ENCODE data around the gene CCL2.
A peak's percentile ranks its signal among the peaks of the same experiment; 100 is the strongest.
"Not testable (repeated sequence)": the region's sequence is repeated elsewhere in the genome, so short reads cannot be mapped to it uniquely, and the experiment has no call there.

CCL2 gene

DNA sequence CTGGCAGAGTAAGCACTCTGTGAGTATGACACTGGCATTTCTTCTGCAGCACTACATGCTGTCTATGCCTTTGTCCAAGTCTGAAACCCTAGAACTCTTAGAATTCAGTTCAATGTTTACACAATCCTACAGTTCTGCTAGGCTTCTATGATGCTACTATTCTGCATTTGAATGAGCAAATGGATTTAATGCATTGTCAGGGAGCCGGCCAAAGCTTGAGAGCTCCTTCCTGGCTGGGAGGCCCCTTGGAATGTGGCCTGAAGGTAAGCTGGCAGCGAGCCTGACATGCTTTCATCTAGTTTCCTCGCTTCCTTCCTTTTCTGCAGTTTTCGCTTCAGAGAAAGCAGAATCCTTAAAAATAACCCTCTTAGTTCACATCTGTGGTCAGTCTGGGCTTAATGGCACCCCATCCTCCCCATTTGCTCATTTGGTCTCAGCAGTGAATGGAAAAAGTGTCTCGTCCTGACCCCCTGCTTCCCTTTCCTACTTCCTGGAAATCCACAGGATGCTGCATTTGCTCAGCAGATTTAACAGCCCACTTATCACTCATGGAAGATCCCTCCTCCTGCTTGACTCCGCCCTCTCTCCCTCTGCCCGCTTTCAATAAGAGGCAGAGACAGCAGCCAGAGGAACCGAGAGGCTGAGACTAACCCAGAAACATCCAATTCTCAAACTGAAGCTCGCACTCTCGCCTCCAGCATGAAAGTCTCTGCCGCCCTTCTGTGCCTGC is at the start of gene CCL2:
CCL2 (plus strand) TSS at position 635 of the 730 bp plus-strand sequence; CDS start at position 700, 65 bp downstream.
- peak; percentile 54 for DNase-seq

DNA sequence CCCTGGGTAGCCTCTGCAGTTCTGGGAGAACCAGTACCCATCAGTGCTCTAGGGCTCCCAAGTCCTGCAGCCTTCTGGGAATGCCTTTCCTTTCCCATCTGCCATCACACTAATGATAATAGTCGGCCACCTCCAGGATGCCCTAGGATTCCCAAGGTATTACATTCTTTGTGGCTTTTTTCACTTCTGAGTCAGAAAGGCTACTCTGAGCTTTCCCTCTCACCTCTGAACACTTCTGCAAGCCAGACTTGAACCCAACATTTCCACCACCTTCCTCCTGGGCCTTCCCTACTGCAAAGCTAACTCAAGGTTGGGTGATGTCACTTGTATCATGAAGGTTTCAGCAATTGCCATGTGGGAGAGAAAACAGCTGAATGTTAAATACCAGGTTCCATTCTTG is 49.7 kb upstream of the CCL2 start:
- no peak for DNase-seq

DNA sequence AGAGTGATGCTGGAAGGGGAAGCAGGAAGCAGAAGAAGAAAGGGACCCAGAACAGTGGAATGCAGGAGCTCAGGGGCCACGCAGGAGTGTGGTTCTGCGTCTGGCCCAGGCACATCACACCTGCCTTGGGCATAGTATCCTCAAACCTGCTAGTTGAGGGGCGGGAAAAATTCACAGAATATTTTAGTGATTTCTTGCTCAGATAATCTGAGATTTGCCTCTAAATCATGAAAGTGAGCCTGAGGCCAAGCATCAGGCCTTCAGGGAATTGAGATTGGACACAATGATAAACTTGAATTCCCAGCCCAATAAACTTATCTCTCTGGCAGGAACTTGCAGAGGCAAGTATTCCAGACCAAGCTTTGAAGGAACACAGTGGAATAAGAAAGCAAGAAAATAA is 48.5 kb upstream of the CCL2 start:
- no peak for DNase-seq

DNA sequence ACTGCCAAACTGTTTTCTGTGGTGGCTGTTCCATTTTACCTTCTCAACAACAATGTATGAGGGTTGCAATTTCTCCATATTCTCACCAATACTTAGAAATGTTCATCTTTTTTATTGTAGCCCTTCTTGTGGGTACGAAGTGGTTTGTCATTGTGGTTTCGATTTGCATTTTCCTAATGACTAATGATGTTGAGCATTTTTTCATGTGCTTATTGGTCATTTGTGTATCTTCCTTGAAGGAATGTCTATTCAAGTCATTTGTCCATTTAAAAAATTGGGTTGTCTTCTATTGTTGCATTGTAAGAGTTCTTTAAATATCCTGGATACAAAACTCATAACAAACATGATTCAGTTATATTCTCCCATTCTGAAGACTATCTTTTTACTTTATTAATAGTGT is 47.5 kb upstream of the CCL2 start:
- DNase-seq: no peak

DNA sequence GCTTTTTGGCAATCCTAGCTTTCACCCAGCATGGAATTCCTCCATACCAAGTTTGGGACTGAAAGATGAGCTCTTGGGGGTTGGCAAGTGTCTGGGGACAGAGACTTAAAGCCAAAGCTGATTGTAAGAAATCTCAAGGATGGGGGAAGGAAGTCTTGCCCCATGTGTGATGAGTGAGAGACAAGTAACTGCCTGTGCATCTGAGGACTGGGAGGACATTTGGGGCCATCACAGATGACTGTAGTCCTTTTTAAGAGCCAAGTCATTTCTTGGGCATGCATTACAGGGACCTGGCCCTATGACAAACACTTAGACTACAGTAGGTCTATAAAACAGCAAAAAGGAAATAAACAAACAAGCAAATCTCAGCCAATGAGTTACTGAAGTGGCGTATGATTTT is 36.3 kb upstream of the CCL2 start:
- DNase-seq: no peak

DNA sequence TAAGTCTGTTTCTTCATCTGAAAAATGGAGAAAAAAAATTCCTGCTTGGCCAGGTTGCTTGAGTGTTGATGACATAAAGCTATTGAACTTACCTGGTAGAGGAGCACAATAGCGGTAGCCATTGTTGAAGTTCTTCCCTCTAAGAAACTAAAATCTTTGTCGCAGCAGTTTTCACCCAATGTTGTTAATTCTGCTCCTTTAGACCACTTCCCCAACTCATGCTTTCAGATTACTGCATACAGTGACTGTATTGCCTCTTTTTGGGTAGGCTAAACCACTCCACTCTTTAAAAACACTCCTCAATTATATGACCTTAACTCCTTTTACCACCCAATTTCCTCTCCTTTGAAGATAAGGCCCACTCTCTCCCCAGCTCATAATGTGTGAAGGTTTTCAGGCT is 35.7 kb upstream of the CCL2 start:
- no peak for DNase-seq

DNA sequence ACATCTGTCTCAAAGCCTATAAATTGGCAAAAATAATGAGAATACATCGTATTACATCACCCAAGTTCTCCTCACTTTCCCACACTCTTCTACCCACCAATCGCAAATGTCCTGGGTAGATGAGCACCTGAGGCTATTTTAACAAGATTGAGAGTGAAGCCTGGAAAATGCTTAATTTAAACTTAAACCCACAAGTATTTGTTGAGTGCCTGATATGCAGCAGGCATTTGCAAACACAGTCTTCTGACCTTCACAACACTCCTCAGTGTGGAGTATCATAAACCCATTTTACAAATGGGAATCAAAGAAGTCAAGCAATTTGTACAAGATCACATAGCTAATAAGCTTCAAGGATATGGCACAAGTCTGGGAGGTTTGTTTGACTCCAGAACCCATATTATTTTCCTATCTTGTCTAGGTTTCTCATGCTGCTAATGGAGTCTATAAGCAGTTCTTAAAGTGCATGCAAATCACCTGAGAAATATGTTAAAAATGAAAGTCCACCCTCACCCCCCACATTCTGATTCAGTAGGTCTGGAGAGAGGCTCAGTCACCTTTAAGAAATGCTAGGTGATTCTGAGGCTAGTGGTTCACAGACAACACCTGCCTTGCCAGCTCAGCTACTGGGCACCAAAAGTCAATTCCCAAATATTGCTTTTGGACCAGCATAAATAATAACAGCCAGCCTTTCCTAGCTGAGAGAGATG is 34.9 kb upstream of the CCL2 start:
- no peak for DNase-seq

DNA sequence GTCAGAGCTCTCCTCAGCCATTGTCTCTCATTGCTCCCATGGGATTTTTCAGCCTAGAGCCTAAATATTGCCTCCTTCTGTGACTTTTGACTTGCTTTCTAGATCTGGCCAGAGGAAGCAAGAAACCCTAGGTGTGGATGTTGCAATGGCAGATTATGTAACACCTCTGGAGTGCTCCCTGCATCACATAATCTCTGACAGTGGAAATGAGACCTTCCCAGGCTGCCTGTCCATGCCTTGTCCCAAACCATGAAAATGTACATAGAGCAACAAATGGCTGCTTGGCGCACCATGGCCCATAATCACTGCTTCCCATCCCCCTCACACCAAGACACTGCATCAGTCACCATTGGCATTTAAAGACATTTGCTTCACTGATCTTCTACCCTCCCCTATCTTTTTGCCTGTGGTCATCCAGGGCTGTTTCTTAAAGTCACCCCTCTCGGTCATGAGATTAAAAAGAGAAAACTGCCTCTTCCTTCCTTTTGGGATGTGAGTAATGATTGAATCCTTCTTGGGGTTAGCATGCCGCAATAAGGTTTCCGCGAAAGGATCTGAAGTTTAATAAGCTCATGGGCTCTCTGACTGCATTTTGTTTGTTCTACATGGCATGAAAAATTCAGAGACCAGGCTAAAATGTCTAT is 34.2 kb upstream of the CCL2 start:
- peak; percentile 29 for DNase-seq

DNA sequence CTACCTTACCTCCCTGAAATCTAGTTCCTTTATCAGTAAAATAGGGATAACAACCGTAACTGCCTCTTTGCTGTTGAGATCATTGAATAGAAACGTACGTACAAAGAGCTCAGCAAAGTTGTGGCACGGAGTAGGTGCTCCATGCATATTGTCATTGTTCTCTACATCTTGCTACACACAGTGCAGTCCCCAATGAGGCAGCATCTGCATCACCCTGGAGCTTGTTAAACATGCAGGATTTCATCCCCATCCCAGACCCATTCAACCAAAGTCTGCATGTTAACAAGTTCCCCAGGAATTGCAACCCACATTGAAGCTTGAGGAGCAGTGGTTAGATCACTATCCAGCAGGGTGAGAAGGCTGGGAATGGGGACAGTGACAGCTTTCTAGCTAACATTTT is 33.7 kb upstream of the CCL2 start:
- DNase-seq: no peak

DNA sequence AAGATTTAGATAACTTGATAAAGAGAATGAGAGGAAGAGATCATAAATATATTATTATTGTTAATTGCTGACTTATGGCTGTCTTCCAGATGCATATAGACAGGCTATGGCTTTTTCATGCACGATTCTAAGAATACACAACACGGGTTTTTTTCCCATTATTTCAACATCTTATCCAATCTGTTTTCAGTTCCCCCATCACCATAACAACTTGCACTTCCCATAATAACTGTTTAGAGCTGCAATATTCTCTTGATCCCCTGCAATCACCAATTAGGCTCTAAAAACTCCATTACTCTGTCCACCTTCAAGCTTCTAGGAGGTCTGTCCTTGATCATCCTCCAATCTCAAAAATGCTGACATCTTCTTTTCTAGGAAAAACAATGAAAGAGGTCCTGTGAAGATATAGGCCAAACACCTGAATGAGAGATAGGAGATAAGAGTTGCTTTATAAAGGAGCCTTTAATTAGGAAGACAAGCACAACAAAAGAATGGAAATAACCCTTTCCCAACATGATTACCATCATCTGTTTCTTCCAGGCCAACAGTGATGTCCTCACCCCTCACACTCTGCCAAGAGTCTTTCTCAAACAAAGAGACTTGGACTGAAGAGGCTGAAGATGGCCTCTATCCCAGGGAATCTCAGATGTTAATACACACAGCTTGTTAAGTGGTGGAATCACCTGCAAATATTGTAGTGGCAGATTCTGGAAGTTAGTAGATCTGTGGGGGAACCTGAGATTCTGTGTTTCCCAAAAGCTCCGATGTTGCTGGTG is 32.2 kb upstream of the CCL2 start:
- DNase-seq: no peak

DNA sequence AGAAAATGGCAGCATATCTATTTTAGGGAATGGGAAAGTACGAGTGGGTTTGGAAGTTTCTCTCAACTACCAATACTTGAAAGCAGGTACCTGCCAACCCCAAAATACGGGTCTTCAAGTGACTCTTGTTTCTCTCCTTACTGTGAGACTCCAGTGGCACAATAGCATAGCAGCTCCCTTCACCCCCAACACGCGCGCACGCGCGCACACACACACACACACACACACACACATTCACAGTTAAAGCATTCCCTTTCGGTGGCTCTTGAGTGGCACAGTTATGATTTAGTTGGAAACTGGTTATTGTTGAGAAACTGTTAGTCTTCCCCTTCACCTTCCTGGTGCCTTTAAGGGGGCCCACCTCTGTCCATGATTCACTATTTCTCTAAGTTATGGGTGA is 30.0 kb upstream of the CCL2 start:
- no peak for DNase-seq

DNA sequence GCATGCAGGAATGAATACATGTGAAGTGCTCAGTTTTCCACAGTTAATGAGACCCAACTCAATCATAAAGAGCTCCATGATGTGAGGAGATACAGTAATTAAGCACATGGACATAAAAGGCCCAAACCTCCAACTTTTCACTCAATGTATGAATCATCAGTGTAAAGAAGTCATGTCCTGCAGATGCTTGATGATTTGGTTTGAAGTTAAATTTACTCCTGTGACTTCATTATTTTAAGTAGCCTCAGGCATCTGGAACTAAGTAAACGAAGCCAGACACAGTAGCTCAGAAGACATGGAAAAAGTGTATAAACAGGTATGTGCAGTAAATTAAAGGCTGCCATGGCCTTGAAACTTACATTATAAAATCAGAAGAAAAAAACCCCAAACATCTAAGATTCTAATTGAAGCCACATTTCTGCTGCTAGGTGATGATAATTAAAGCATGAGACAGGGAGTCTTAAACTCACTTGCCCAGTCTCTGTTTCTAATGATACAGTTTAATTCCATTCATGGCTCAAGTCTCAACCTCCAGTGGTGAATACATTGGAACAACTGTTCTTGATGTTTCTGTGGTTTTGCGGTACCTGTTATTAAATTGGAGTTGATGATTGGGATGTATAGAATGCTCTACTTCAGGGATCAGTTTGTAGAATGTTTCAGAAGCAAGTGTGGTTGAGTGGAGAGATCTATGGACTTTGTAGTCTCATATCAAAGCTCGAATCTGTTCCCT is 28.9 kb upstream of the CCL2 start:
- no peak for DNase-seq

DNA sequence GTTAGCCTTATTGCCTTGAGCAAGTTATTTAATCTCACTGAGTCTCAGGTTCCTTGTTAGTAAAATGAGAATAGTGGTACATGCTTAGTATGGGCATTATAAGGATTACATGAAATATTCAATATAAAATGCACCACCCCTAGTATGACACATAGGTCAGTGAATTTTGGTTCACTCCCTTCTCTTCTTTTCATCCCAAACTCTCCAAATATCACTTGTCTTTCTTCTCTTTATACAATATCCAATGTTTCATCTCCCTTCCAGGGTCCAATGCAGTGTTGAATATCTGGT is 28.4 kb upstream of the CCL2 start:
- no peak for DNase-seq

DNA sequence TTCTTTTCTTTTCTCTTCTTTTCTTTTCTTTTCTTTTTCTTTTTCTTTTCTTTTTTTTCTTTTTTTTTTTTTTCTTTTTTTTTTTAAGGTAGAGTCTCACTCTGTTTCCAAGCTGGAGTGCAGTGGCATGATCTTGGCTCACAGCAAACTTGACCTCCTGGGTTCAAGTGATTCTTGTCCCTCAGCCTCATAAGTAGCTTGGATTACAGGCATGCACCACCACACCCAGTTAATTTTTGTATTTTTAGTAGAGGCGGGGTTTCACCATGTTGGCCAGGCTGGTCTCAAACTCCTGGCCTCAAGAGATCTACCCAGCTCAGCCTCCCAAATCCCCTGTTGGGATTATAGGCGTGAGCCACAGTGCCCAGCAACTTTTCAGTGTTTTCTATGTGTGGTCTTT is 27.8 kb upstream of the CCL2 start:
- DNase-seq: not testable (repeated sequence)

DNA sequence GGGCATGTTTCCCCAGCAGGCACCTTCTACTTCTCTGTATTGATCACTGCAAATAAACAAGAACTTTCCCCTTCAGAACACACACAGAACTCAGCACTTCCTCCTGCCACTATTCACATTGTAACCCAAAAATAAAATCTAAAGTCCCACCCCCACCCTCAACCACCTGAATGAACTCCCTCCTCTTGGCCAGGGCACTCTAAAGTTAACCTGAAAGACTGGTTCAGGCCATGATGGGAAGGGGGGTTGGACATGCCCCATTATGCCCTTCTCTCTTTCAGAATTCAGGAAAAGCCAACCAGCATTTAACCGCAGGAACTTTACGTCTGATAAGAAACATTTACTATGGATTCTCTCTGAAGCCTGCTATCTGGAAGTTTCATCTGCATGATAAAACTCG is 27.4 kb upstream of the CCL2 start:
- no peak for DNase-seq

DNA sequence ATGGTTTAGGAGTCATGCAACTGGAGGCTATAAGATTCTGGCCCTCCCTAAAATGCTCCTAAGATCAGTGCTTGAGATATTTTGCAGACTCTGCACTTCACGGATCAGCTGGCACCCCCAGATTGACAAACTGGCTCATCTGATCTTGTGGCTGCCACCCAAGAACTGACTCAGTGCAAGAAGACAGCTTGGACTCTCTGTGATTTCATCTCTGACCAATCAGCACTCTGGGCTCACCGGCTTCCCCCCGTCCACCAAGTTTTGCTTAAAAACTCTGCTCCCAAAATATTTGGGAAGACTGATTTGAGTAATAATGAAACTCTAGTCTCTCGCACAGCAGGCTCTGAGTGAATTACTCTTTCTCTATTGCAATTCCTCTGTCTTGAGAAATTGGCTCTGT is 26.3 kb upstream of the CCL2 start:
- DNase-seq: no peak

DNA sequence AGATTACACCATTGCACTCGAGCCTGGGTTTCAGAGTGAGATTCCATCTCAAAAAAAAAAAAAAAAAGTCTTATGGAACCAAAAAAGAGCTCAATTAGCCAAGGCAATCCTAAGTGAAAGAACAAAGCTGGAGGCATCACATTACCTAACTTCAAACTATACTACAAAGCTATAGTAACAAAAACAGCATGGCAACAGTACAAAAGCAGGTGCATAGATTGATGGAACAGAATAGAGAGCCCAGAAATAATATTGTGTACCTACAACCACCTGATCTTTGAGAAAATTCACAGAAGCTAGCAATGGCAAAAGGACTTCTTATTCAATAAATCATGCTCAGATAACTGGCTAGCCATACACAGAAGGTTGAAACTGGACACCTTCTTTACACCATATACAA is 24.7 kb upstream of the CCL2 start:
- DNase-seq: no peak

DNA sequence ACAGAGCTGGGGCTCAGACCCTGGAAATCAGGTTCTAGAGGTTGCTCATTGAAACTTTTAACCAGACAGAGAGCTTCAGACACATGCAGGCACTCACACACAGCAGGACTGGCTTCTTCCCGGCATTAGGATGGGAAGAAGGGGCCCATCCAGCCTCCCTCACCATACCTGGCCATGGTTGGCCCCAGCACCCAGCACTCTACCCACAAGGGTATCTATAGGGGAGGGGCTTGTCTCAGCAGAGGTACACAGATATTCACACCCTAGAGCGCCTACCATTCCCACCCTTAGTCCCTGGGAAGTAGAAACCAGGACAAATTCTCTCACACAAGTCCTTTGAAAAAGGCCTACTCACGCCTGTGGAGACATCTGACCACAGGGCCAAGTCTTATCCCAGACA is 20.5 kb upstream of the CCL2 start:
- DNase-seq: no peak

DNA sequence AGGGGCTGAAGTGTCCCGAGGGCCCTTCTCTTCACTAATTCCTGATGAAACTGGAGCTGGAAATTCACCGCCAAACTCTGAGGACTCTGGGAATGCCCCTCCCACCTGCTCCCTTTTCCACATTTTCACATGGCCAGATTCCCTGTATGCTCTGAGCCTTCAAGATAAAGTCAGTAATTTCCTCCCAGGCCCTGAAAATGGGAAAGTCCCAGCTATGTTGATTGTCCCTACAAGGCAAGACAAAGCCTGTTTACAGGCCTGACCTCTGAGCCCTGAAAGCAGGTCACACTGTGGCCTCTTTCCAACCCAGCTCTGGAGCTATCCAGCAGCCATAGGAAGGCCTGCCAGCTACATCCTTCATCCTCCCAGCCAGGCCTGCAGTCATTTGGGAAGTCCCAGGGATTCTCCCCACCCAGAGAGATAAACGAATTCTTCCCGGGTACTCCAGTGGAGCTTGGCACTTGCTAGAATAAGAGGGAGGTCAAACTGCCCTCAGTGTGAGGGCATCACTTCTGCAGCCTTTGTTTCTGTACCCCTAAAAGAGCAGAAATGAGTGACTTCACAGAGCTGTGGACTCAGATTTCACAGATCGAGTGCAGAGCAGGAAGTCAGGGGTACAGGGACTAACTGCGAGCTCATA is 19.6 kb upstream of the CCL2 start:
- DNase-seq: no peak

DNA sequence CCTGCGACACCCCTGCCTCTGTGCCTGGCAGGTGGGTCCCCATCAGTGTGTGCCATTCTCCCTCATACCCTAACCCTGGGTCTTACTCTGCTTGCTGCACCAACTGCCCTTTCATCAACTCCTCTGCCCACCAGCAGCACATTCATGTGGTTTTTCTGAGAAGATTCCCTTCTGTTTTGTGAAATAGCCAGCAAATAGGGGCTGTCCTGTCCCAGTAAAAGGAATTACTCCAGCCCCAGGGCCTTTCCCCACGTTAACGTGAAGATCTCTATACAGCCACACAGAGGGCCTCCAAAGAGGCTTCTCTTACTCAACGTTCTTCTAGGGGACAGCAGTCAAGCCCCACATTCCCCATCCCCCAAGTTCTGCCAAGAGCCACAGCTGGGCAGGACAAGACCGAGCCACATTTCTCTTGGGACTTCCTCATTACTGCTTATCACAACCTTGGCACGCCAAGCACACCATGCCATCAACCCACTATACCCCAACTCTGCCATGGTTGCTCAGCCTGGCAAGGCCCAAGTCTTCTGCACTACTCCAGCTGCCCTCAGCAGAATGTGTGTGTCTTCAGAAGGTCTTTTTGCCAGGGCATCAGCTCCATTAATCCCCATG is 18.7 kb upstream of the CCL2 start:
- peak; percentile 94 for DNase-seq

DNA sequence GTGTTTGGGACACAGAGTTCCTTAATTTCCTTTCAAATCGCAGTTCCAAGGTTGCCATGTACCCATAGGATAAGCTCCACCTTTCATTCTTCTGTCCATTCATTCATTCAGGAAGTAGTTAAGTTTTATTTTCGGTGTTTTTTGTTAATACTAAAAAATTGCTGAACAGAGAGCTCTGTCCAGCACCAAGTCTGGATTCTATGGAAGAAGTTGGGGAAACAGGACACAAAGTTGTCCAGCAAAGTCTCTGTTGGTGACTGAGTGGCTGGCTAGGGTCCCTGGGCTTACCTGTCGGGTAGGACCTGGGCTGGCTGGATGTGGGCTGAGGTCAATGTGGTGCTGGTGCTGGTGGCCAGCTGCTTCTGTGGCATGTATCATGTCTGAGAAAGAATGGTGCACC is 17.6 kb upstream of the CCL2 start:
- no peak for DNase-seq

DNA sequence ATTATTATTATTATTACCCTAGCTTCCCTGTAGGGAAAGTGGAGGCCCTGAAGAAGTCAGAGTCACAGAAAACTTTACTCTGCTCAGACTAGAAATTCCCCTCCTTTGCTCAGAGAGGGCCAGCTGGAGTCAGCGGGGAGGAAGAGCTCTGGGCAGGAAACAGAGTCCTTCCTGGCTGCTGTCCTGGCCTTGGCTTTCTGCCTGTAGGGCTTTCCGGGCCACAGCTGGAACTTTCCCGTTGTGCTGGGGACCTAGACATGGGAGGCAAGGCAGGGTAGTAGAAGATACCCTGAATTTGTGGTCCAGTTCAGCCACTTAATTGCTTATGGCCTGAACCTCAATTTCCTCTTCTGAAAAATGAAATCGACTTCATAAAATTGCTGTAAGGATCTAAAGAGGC is 14.0 kb upstream of the CCL2 start:
- DNase-seq: no peak

Measured in hematopoietic multipotent progenitor cell treated with erythropoietin and hydrocortisone succinate and interleukin-3 and kit ligand, for 4 days (in vitro differentiated cells).